ENCODE results near the gene RUNX3.
A peak's percentile ranks its signal among the peaks of the same experiment; 100 is the strongest.
"Not testable (repeated sequence)": the region's sequence is repeated elsewhere in the genome, so short reads cannot be mapped to it uniquely, and the experiment has no call there.

The RUNX3 gene

DNA sequence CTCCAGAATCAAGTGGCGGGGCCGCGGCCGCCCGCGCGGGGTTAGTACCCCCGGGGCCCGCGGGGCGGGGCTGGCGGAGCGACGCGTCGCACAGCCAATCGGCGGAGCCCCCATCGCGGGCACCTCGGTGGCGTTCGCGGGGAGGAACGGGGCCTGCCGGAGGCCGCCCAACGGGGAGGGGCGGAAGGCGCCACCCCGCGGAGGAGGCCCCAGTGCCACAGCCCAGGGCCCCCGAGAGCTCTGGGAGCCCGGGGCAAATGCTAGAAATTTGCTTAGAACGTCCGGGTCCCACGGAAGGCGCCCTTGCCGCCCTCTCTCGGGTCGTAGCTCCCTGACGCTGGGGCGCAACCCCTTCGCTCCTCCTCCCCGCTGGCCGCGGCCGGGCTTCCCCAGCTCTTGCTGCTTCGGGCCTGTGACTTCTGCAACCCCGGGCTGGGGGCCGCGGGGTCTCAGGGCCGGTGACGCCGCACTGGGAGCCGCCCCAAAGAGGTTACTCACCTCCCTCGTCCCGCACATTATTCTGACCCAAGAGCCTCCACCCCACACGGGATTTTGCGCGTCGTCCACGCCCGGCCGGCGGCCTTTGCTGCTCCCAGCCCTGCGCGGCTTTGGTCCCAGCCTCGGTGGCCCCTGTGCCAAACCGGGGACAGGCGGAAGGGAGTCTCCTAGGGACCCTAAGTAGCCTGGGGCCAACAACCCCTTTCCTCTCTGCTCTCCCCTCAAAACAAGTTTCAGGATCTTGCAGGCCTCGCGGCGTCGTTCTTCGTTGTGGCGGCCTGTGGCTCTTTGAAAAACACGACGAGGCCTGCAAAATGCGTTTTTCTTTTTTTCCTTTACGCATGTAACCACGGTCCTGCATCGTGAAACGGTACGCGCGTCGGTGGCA, at the start of gene RUNX3:
Gene RUNX3, minus strand, starts transcription at position 17 of the 886 bp plus-strand sequence. CDS start 408 bp downstream, outside the sequence.
- FAIRE-seq: peak; percentile 94
- DNase-seq (ENCODE audit: insufficient read length, low spot score): peak; percentile 98

DNA sequence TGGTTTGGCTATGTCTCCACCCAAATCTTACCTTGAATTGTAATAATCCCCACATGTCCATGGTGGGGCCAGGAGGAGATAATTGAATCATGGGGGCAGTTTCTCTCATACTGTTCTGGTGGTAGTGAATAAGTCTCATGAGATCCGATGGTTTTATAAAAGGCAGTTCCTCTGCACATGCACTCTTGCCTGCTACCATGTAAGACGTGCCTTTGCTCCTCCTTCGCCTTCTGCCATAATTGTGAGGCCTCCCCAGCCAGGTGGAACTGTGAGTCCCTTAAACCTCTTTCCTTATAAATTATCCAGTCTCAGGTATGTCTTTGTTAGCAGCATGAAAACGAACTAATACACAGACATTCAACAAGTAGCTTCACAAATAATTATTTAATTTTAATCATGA, 49.2 kb upstream of the RUNX3 start:
- DNase-seq (ENCODE audit: insufficient read length, low spot score); FAIRE-seq: not testable (repeated sequence)

DNA sequence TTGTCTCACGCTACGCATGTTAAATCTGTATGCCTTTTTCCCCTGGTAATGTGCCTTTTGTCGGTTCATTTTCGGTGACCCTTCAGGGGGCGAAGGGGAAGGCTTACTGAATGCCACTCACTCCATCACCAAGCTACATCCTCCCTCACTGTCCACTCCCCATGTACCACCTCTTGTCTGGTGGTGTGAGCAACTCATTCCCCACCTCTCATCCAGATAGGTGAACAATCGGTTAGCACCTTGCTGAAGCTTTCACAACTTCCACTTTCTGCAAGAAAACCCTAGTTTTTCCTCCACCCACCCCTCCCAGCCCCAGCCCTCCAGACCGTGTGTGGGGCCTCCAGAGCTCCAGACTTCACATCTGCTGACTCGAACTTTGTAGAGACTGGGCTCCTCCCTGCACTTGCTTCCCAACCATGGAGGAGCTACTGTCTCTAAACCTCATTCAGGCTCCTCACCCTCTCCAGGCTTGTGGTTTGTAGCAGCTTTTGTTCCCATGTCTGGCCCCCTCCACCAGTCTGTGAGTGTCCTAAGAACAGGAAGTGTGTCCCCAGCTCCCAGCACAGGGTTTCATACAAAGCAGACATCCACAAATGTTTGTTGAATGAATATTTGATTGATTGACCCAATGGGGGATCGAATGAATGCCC, 48.4 kb upstream of the RUNX3 start:
- FAIRE-seq: peak; percentile 18
- no peak for DNase-seq (ENCODE audit: insufficient read length, low spot score)

DNA sequence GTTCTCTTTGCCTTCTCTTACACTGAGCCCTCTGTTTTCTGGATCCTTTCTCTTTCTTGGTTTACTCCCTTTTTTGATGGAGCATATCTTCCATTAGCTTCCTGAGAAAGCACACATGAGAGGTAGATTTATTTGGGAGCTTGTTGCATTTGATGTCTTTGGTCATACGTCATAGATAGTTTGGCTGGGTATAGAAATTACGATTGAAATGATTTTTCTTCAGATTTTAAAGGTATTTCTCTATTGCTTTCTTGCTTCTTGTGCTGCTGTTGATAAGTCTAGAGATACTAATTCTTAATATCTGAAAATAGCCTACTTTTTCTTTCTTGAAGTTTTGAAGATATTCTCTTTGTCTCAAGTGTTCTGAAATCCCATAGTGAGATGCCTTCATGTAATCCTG, 45.3 kb upstream of the RUNX3 start:
- DNase-seq (ENCODE audit: insufficient read length, low spot score) (no peak), FAIRE-seq (peak; percentile 61)

DNA sequence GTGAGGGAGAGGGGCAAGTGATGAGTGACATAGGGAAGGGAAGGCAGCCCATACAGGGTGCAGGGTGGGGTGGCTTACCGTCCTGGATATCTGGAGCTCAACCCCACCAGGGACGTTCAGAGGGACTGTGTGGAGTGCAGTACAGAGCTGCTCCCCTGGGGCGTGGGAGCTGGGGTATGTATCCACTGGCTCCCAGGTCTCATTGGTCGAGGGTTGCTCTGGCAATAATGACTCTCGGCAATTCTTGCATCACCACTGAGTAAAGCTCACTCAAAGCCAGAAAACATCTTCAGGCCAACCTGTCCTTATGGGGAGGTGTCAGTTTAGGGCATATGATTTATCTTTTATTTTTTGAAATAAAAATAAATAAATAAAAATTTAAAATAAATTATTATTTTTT, 43.2 kb upstream of the RUNX3 start:
- DNase-seq (ENCODE audit: insufficient read length, low spot score) (no peak), FAIRE-seq (no peak)

DNA sequence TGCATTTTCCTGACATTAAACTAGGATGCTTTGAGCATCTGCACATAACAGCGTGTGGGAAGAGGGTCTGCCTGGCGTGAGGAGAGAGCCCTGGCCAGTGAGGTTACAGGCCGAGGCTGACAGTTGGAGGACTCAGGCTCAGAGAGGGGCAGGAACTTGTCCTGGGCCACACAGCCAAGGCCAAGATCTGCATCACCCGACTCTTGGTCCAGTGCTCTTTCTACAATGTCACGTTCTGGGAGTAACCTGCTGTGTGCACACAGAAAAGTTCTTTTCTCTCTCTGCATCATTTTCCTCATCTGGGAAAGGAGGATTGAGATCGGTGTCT, 42.8 kb upstream of the RUNX3 start:
- FAIRE-seq: no peak

DNA sequence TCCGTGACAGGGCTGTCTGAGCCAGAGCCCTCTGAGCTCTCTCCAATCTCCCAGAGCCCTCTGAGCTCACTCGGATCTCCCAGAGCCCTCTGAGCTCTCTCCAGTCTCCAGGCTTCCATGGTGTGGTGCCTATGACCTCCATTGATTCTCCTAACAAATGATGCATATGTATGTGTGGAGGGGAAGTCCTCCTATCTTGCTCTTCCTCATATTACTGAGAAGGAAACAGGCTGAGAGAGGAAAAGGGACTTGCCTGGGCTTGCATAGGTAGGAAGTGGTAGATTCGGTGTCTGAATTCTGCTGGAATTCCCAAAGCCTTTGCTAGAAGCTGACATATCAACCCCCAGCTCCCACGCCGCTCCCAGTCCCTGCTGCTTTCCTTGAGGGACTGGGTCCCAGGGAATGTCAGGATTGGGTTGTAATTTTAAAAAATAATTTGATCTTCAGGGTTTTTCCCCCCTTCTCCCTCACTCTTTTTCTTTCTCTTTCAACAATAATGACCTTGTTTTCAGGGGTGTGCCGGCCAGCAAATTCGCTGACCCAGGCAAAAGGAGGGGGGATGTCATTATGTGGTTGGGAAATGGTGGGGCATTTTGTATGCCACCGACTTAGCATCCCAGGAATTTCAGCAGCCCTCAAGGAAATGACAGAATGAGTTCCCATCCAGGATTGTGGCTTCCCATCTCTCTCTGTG, 42.3 kb upstream of the RUNX3 start:
- FAIRE-seq (peak; percentile 64), DNase-seq (ENCODE audit: insufficient read length, low spot score) (no peak)

More for the DNA sequence above, 42.8 kb upstream of the RUNX3 start:
- no peak for DNase-seq (ENCODE audit: insufficient read length, low spot score)

DNA sequence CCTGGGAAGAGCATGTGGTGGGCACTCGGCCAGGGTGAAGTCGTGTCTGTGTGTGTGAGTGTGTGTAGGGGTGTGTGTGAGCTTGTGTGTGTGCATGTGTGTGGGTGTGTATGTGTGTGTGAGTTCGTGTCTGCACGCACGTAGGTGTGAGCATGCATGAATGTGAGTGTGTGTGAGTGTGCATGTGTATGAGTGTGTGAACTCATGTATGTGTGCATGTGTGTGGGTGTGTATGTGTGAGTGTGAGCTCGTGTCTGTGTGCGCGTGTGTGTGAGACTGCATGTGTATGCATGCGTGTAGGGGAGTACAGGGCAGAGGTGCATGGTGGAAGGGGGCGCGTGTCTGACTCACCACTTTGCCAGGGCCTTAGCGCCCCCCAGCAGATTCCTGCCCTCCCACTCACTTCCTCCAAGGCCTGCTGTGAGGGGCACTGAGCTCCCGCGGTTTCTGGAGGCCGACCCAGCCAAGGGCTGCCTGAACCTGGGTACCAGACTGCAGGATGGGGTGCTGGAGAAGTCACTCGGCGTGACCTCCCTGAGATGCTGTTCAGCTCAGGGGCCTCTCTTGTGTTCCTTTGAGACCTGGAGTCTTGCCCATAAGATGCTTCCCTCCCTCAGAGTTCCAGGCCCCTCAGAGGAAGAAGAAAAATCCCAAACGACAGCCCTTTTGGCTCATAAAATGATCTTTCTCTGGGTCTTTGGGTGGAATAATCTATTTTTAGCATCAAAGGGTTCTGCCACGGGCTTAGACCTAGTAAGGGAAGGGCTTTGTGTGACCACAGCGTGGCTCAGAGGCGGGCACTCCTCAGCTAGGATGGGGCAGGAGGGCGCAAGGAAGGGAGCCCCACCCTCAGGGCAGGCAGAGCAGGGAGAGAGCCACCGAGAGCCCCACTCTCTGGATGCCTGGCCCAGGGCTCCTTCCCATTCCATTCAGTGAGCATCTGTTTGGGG, 41.1 kb upstream of the RUNX3 start:
- FAIRE-seq (no peak), DNase-seq (ENCODE audit: insufficient read length, low spot score) (no peak)

DNA sequence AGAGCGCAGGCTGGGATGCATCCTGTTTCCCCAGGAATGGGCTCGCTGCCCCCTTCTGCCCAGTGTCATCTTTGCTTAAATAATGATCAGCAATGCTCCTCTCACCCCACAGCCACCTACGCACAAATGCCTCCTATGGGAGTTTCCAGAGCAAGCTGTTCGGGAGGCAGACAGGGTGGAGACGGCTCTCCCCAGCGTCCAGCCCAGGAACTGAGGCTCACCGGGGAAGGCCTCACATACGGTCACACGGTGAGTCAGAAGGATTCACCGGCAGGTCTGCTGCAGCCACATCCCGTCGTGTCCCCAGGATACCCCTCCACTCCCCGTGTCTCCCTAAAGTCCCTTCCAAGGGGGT, 40.3 kb upstream of the RUNX3 start:
- FAIRE-seq (no peak), DNase-seq (ENCODE audit: insufficient read length, low spot score) (no peak)

DNA sequence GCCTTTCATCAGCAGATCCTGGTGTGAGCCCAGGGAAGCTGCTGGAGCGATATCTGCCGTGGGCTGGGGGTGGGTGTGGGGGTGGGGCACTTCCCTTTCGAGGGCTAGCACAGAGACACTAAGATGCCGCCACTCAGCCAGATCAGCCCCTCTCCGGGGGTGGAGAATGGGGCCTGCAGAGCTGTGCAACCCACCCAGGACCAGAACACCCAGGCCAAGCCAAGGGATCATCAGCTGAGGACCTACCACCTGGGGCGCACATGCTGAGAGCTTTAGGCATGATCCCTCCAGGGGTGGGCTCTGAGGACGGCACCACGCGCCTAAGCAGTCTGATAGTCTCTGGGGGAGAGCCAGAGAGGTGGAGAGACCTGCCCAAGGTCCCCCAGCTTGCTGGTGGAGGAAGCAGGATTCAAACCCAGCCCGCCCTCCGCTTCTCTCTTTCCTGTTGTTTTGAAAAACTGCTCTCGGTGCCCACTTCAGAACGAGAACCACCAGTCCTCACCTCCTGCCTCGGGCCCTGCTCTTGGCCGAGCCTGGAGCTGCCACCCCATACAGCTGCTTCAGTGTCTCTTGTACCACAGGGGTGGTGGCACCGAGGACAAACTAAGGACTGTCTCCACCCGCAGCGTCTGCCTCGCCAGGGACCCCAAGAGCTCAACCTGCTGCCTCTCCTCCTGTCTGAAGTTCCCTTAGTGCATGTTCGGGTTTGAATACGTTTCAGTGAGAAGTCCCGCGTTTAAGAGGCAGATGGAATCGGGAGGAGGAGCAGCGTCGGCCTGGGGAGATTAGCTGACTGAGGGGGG, 39.7 kb upstream of the RUNX3 start:
- DNase-seq (ENCODE audit: insufficient read length, low spot score) (no peak), FAIRE-seq (no peak)

DNA sequence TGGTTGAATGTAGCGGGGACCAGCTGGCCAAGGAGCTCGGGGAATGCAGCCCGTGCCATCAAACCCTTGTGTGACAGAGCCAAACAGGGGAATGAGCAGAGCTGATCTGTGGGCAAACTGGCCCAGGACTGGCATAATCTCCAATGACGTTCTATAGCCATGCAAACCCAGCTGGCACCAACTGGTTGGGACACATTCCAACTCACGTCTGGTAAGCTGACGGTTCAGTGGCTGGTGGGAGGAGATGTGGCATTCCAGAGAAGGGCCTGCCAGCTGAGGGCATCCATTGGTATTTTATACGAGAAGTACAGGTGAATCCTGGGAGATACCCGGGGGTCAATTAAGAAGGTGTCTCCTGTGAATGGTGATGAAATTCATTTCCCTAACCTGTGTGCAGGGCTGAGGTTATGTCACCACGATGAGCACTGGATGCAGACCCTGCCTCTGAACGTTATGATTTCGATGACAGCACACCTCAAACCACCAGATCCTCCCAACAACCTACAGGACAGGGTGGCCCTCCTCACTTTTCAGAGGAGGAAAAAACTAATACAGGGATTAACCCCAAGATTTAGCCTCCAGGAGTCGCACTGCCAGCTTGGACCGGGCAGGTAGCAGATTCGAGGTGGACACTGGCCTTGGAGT, 39.0 kb upstream of the RUNX3 start:
- FAIRE-seq: no peak
- DNase-seq (ENCODE audit: insufficient read length, low spot score): no peak

DNA sequence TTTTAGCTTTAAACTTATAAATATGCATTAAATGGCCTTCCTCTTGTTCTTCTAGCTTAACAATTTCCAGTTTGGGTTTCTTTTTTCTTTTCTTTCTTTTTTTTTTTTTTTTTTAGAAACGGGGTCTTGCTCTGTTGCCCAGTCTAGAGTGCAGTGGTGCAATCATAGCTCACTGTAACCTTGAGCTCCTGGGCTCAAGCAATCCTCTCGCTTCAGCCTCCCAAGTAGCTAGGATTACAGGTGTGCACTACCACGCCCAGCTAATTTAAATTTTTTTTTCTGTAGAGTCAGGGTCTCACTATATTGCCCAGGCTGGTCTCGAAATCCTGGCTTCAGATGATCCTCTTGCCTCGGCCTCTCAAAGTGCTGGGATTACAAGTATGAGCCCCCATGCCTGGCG, 37.9 kb upstream of the RUNX3 start:
- no peak for FAIRE-seq
- no peak for DNase-seq (ENCODE audit: insufficient read length, low spot score)

DNA sequence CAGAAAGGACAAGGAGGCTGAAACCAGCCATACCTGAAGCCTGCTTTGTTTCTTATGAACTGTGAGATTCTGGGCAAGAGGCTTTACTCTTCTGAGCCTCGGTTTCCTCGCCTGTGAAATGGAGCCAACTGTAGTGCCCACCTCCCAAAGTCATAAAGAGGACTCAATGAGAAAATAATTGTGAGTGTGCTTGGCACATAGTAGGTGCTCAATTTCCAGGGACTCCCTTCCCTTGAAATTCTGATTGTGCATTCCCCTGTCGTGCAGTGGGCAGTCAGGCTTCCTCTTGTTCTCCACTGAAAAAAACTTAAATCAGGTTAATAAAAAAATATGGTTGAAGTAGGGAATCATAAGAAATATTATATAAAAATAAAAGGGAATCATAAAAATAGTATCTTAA, 37.5 kb upstream of the RUNX3 start:
- no peak for DNase-seq (ENCODE audit: insufficient read length, low spot score)
- no peak for FAIRE-seq

DNA sequence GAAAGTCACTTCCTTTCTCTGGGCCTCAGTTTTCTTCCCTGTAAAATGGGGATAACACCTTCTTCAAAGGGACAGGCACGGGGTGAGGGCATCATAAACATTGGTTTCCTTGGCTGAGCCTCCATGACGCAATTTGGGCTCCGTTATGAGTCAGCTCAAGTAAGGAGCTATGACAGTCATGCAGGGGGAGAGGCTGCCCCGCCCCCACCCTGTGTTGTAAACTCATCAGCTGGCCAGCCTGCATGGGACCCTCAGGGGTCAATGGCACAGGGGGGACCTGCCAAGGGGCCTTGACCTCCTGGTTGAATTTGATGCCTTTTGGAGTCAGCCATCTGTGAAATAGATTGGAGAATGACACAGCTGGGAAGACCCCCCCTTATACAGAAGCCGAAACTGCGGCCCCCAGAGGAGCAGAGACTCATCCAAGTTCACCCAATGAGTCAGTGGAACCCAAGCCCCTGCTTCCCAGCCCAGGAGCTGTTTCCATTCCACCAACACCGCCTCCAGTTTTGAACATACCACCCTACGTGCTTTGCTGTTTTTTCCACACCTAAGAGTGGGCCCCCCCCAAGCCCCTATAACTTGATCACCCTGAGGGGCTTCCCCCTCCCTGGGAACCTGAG, 36.8 kb upstream of the RUNX3 start:
- DNase-seq (ENCODE audit: insufficient read length, low spot score): no peak
- peak; percentile 91 for FAIRE-seq

DNA sequence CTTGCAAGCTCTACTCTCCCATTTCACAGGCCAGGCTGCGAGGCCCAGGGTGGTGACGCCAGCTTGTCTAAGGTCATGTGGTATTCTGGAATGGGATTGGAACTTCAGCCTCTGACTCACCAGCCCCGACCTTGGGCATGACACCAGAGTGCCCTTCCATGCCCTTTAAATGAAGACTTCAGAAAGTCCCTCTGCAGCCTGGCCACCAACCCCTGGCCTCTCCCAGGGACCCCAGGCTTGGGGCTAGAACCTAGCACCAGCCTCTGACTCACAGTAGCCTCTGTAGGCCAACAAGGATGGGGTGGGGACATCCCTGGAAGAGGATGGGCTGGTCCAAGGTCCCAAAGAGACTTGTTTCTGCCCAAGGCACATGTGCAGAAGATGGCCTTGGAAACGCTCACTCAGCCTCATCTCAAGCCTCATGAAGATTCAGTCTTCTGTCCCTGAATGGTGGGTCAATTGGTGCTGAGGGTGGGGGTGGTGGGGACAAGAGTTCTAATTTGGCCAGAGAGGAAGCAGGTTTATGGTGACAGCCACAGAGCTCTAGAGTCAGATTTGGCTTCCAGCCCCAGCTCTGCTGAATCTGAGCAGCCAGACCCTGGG, 36.1 kb upstream of the RUNX3 start:
- no peak for DNase-seq (ENCODE audit: insufficient read length, low spot score)

DNA sequence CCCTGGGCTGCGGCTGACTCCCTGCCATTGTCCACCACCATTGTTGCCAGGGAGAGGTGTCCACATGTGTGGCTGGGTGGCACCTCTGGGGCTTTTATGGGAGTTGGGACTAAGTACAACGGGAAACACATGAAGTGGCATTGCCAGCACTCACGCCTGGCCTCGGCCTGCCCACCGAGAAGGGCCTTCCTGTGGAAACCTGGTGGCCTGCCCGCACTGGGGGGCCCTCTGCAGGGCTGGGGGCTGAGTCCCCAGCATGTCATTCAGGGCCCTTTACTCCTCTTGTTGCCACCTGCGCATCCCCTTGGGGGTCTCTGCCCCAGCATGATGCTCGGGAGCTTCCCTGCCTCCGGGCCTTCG, 35.5 kb upstream of the RUNX3 start:
- FAIRE-seq (no peak), DNase-seq (ENCODE audit: insufficient read length, low spot score) (no peak)

More for the DNA sequence above, 36.1 kb upstream of the RUNX3 start:
- no peak for FAIRE-seq

DNA sequence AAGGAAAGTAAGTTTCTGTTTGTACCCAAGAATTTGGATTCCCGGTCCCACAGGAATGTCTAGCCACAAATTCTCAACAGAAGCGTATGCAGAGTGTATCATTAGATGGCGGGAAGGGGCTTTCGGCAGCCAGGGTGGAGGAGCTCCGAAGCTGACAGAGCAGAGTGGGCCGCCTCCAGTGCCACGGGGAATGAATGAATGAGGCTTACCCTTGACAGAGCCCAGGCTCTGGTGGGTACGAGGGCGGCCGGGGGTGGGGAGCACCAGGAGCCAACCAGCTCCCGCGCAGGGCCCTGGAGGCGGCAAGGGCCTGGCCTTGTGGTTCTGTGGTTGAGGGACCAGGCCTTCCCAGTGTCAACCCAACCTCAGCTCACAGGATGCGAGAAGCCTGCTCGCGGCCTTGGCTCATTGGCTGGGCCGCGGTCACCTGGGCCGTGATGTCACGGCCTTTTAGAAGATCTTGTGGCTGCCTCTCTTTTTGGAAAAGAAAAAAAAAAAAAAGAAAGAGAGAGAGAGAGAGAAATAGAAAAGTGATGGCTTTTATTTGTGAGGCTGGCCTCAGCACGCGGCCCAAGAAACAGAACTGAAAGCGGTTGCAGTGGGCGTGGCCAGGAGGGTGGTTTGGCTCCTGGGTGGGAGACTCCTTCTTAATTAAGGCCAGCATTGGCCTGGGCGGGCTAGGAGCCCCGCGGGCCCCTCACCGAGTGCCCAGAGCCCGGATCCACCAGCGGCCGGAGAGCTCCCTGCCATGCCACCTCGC, 34.9 kb upstream of the RUNX3 start:
- FAIRE-seq: peak; percentile 99

More for the DNA sequence above, 34.9 kb upstream of the RUNX3 start:
- DNase-seq (ENCODE audit: insufficient read length, low spot score): peak; percentile 82
